Measurements from ENCODE around the gene CAMK2A. TPM values are rescaled to one million over a fixed set of nuclear protein-coding genes. Genes with fewer than 3 reads are reported as not detected.

CAMK2A gene
- 10 to 100 TPM in 1 of 2 donors, 1 to 10 TPM in 1; 4.9 to 18.2 TPM for total RNA-seq

DNA sequence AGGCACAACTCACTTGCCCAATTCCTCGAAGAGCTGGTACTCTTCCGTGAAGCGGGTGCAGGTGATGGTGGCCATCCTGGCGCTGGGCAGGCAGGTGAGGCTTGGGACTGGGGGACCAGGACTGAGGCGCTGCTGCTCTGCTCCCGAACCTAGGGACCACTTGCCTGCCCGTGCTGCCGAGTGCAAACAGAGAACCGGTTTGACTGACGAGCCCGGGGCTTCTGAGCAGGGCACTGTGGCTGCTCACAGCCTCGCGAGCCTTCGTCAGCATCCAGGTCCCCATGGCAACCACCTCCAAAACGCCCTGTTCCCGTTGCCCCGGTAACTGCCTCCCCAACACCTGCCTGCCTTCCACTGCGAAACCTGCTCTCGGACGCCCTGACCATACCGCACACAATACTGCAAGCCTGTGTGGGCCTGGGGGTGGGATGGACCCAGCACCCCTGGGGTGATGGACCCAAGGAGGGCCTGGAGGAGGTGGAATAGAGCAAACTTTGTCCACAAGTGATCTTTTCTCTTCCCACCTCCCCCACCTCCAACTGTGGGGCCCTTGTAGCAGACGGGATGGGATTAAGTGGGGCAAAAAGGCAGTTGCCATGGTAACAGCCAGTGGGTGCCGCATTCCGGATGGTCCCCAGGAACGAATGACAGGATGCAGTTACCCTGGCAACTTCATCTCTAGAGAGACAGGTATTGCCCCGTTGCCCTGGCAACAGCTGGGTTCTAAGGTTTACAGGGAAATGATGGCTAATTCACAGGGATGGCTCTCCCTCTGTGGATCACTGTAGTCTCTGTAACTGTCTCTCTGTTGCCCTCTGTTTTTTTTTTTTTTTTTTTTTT is at the start of gene CAMK2A:
TSS of gene CAMK2A (minus strand) at position 223 of the 840 bp plus-strand sequence. CDS start at position 75, 148 bp downstream.
- no peak for DNase-seq (ENCODE audit: low spot score)
- H3K27ac ChIP-seq = no peak within 1 kb of the TSS
- no peak within 1 kb of the TSS for H3K4me3 ChIP-seq

DNA sequence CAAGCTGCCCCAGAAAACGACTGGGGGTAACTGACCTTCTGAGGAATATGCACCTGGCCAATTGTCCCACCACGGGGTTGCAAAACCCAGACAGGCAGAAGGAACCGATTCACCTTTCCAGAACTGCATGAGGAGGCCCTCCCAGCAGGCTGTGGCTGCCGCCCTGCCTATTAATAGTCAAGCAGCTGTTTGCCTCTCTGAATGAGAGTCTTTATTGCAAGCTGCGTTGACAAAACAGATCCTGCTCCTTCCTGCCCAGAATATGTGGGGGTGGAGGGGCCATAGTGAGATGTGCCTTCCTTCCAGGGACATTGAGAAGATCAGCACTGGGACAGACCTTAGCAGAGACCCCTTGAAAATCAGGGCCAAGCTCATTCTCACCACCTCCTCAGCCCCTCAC is 49.6 kb upstream of the CAMK2A start:
- TF ChIP-seq, protein P1, sequence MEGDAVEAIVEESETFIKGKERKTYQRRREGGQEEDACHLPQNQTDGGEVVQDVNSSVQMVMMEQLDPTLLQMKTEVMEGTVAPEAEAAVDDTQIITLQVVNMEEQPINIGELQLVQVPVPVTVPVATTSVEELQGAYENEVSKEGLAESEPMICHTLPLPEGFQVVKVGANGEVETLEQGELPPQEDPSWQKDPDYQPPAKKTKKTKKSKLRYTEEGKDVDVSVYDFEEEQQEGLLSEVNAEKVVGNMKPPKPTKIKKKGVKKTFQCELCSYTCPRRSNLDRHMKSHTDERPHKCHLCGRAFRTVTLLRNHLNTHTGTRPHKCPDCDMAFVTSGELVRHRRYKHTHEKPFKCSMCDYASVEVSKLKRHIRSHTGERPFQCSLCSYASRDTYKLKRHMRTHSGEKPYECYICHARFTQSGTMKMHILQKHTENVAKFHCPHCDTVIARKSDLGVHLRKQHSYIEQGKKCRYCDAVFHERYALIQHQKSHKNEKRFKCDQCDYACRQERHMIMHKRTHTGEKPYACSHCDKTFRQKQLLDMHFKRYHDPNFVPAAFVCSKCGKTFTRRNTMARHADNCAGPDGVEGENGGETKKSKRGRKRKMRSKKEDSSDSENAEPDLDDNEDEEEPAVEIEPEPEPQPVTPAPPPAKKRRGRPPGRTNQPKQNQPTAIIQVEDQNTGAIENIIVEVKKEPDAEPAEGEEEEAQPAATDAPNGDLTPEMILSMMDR (IDR thresholded peaks at IDR 0.05) = no peak
- H3K9me3 ChIP-seq = no peaks in the 10 kb centered on the region
- H3K27ac ChIP-seq = no peak overlapping the region
- no peak overlapping the region for H3K4me3 ChIP-seq
- DNase-seq (ENCODE audit: low spot score) = no peak
- no peaks in the 10 kb centered on the region for H3K27me3 ChIP-seq
- H3K36me3 ChIP-seq = no peaks in the 10 kb centered on the region
- H3K4me1 ChIP-seq = no peaks in the 10 kb centered on the region

More for the DNA sequence above, at the start of gene CAMK2A:
- Histone ChIP-seq H3K27me3 (no peaks in the 10 kb centered on the region), H3K4me1 (no peaks in the 10 kb centered on the region), H3K36me3 (no peaks in the 10 kb centered on the region), H3K9me3 (no peaks in the 10 kb centered on the region)
- TF ChIP-seq, protein P1 (IDR thresholded peaks at IDR 0.05) = no peak

DNA sequence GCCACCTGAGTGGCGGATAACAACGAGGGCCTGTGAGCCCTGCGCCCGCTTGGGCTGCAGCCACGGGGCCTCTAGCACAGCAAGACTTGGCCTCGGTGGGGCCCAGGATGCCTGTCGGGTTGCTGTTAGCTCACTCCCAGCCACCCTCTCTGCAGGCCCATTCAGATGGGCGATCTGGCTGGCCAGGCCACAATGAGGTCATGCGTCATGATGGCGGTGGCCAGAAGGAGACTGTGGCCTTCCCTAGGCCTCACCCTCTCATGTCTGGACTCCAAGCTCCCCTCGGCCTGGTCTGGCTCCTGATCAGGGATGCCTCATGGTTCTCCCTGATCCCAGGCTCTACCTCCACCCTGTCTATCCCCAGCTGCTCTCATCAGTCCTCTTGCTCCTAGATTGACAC is 49.0 kb upstream of the CAMK2A start:
- no peaks in the 10 kb centered on the region for H3K27me3 ChIP-seq
- no peaks in the 10 kb centered on the region for H3K4me1 ChIP-seq
- no peak overlapping the region for H3K4me3 ChIP-seq
- no peak overlapping the region for H3K27ac ChIP-seq
- no peak for DNase-seq (ENCODE audit: low spot score)
- TF ChIP-seq, protein P1 (IDR thresholded peaks at IDR 0.05) = no peak
- no peaks in the 10 kb centered on the region for H3K9me3 ChIP-seq
- no peaks in the 10 kb centered on the region for H3K36me3 ChIP-seq

DNA sequence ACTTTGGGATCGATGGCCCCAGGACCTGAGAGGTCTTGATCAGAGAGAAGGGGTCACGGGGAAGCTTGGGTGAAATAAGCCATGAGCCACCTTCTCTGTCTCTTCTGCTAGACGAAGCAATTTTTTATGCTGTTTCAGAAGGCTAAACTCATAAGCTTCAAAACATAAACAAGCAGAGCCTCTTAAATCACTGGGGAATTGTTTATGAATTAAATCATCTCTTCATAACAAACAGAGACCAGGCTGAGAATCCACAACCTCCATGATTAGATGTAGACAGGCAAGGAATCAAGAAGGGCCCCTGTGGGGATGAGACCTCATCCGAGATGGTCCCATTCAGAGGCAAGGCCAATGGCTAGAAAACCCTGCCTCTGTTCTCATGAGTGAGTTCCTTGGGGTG is 46.2 kb upstream of the CAMK2A start:
- TF ChIP-seq, protein P1 (IDR thresholded peaks at IDR 0.05) = no peak
- no peak overlapping the region for H3K4me3 ChIP-seq

DNA sequence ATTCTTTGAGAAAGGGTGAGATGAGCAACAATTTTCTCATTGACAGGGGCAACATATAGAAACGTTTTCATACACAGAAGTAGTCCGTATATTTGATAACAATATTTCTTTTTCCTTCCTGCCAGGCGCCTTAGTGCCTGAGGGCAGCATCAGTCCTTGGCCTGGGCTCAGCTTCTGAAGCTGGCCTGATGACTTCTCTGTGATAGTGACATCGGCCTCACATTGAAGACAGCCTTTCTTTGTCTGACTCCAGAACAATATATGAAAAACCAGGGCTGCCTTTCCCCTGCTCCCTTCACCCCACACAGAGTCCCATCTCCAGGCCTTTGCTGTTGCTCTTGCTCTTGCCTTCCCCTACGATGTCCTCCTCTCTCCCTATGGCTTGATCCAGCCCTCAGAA is 43.8 kb upstream of the CAMK2A start:
- Histone ChIP-seq H3K27me3 (no peaks in the 10 kb centered on the region), H3K4me3 (no peak overlapping the region), H3K4me1 (no peaks in the 10 kb centered on the region), H3K9me3 (no peaks in the 10 kb centered on the region), H3K36me3 (no peaks in the 10 kb centered on the region), H3K27ac (no peak overlapping the region)
- no peak for DNase-seq (ENCODE audit: low spot score)
- TF ChIP-seq, protein P1 (IDR thresholded peaks at IDR 0.05) = no peak

More for the DNA sequence above, 46.2 kb upstream of the CAMK2A start:
- H3K9me3 ChIP-seq = no peaks in the 10 kb centered on the region
- H3K27me3 ChIP-seq = no peaks in the 10 kb centered on the region
- no peaks in the 10 kb centered on the region for H3K4me1 ChIP-seq
- H3K27ac ChIP-seq = no peak overlapping the region
- H3K36me3 ChIP-seq = no peaks in the 10 kb centered on the region
- no peak for DNase-seq (ENCODE audit: low spot score)
